HL-60 (cell line): Measurements from ENCODE around the gene TMTC1.

Experiments
- DNase-seq, 2 experiments: peaks; one replicate each; pipeline ENCODE4 v3.0.0-alpha.2; 2010 to 2020; ENCODE audit warnings: low read depth in 1 of 2, low spot score in 1 of 2
- H3K27ac ChIP-seq: fragments of 250-450 bp; sonication (Bioruptor Pico); replicated peaks from 2 replicates; pipeline ENCODE4 v1.5.1; 2020; ENCODE audit warnings: mild to moderate bottlenecking, moderate library complexity
- H3K27me3 ChIP-seq: fragments of 250-450 bp; sonication (Bioruptor Pico); 2 replicates; pipeline ENCODE4 v1.5.1; 2021; ENCODE audit warnings: mild to moderate bottlenecking, moderate library complexity; ENCODE audit not compliant: insufficient read depth, poor library complexity, severe bottlenecking
- H3K4me3 ChIP-seq: replicated peaks from 2 replicates; pipeline ENCODE4 v1.5.1; 2011; ENCODE audit warnings: mild to moderate bottlenecking, control low read depth, low read length; ENCODE audit not compliant: insufficient read depth
- CTCF ChIP-seq: IDR thresholded peaks from one replicate; pipeline ENCODE4 v1.5.1; 2011; ENCODE audit warnings: low read length, control low read depth, inconsistent platforms; ENCODE audit not compliant: insufficient read depth
- GABPA ChIP-seq: IDR thresholded peaks from 2 replicates; pipeline ENCODE4 v1.6.1; 2012; ENCODE audit warnings: low read depth
- POLR2AphosphoS5 ChIP-seq: IDR thresholded peaks from 2 replicates; pipeline ENCODE4 v1.6.1; 2012; ENCODE audit warnings: low read depth
- REST ChIP-seq: IDR thresholded peaks from 2 replicates; pipeline ENCODE4 v1.6.1; 2012; ENCODE audit warnings: low read depth; ENCODE audit not compliant: insufficient replicate concordance
- SPI1 ChIP-seq: IDR thresholded peaks from 2 replicates; pipeline ENCODE4 v1.6.1; 2012; ENCODE audit warnings: low read depth, mild to moderate bottlenecking, borderline replicate concordance

Gene TMTC1

GRCh38 chr12:29730481-29730880 lies 53.3 kb downstream of the TMTC1 start:
- TF ChIP-seq REST (no peak), SPI1 (no peak), GABPA (no peak), CTCF (no peak), POLR2AphosphoS5 (no peak)
- Histone ChIP-seq H3K27me3 (peaks cover 2% of the 10 kb centered on the region), H3K27ac (no peak overlapping the region), H3K4me3 (no peak overlapping the region)
- no peak for DNase-seq

GRCh38 chr12:29728030-29728429 lies 55.7 kb downstream of the TMTC1 start:
- peaks cover 4% of the 10 kb centered on the region for H3K27me3 ChIP-seq
- no peak for TF ChIP-seq GABPA
- no peak for TF ChIP-seq REST
- TF ChIP-seq SPI1: no peak
- no peak for DNase-seq
- H3K27ac ChIP-seq: no peak overlapping the region
- H3K4me3 ChIP-seq: no peak overlapping the region

- no peak for TF ChIP-seq SPI1
- TF ChIP-seq GABPA: no peak
- TF ChIP-seq POLR2AphosphoS5: no peak
- no peak overlapping the region for H3K27ac ChIP-seq
- peaks cover 4% of the 10 kb centered on the region for H3K27me3 ChIP-seq
- DNase-seq: no peak
- H3K4me3 ChIP-seq: no peak overlapping the region
Measured at GRCh38 chr12:29726741-29727348, 56.9 kb downstream of the TMTC1 start.

GRCh38 chr12:29726321-29726692 lies 57.4 kb downstream of the TMTC1 start:
- DNase-seq: no peak
- H3K27ac ChIP-seq: no peak overlapping the region
- H3K4me3 ChIP-seq: no peak overlapping the region
- H3K27me3 ChIP-seq: peaks cover 4% of the 10 kb centered on the region
- TF ChIP-seq POLR2AphosphoS5: no peak
- TF ChIP-seq REST: no peak
- TF ChIP-seq SPI1: no peak
- TF ChIP-seq GABPA: no peak
- TF ChIP-seq CTCF: no peak
